Astrocyte (in vitro differentiated cells and primary cell): Measurements from ENCODE around the gene BCAM. TPM values are rescaled to one million over a fixed set of nuclear protein-coding genes. Genes with fewer than 3 reads are reported as not detected.
A peak's percentile ranks its signal among the peaks of the same experiment; 100 is the strongest.
"Not testable (repeated sequence)": the region's sequence is repeated elsewhere in the genome, so short reads cannot be mapped to it uniquely, and the experiment has no call there.

Experiments used
- DNase-seq: peaks from one replicate; pipeline ENCODE4 v3.0.0-alpha.2; 2010; ENCODE audit warnings: low read depth
- FAIRE-seq: peaks from 2 replicates; lab custom pipeline; 2011; peaks lifted over from hg19 to GRCh38; lab: Jason Lieb, UNC
- H2AFZ ChIP-seq: 2 replicates; pipeline ENCODE4 v1.6.0; 2012; ENCODE audit warnings: low read depth, low read length, inconsistent platforms
- H3K27ac ChIP-seq: 2 replicates; pipeline ENCODE4 v1.5.1; 2011; ENCODE audit warnings: low read depth, low read length, inconsistent platforms
- H3K27me3 ChIP-seq: 2 replicates; pipeline ENCODE4 v1.6.0; 2011; ENCODE audit warnings: low read length, inconsistent platforms; ENCODE audit not compliant: insufficient read depth
- H3K36me3 ChIP-seq: 2 replicates; pipeline ENCODE4 v1.5.1; 2011; ENCODE audit warnings: low read length, inconsistent platforms; ENCODE audit not compliant: insufficient read depth
- H3K4me1 ChIP-seq: 2 replicates; pipeline ENCODE4 v1.5.1; 2011; ENCODE audit warnings: low read length, inconsistent platforms; ENCODE audit not compliant: insufficient read depth
- H3K4me2 ChIP-seq: 2 replicates; pipeline ENCODE4 v1.6.0; 2012; ENCODE audit warnings: low read length, inconsistent platforms
- H3K4me3 ChIP-seq: 2 replicates; pipeline ENCODE4 v1.5.1; 2011; ENCODE audit warnings: low read depth, mild to moderate bottlenecking, low read length, inconsistent platforms; ENCODE audit not compliant: insufficient read depth
- H3K79me2 ChIP-seq: 2 replicates; pipeline ENCODE4 v1.6.0; 2012; ENCODE audit warnings: mild to moderate bottlenecking, low read length, inconsistent platforms; ENCODE audit not compliant: insufficient read depth
- H3K9ac ChIP-seq: 2 replicates; pipeline ENCODE4 v1.6.0; 2012; ENCODE audit warnings: mild to moderate bottlenecking, low read length, inconsistent platforms
- H3K9me3 ChIP-seq: 2 replicates; pipeline ENCODE4 v1.5.1; 2012; ENCODE audit warnings: low read depth, mild to moderate bottlenecking, low read length, inconsistent platforms; ENCODE audit not compliant: insufficient read depth
- H4K20me1 ChIP-seq: 2 replicates; pipeline ENCODE4 v1.6.0; 2012; ENCODE audit warnings: low read length, inconsistent platforms; ENCODE audit not compliant: insufficient read depth
- H3K27ac Mint-ChIP-seq: one replicate; pipeline ENCODE4 v1.8.0; 2021; ENCODE audit warnings: mild to moderate bottlenecking, mixed read lengths; ENCODE audit not compliant: unreplicated experiment
- H3K27me3 Mint-ChIP-seq: one replicate; pipeline ENCODE4 v1.8.0; 2021; ENCODE audit warnings: low read depth, mixed read lengths; ENCODE audit not compliant: unreplicated experiment
- H3K36me3 Mint-ChIP-seq: one replicate; pipeline ENCODE4 v1.8.0; 2021; ENCODE audit warnings: low read depth, mixed read lengths; ENCODE audit not compliant: unreplicated experiment
- H3K4me1 Mint-ChIP-seq: one replicate; pipeline ENCODE4 v1.8.0; 2021; ENCODE audit warnings: low read depth, mixed read lengths; ENCODE audit not compliant: unreplicated experiment
- H3K4me3 Mint-ChIP-seq: one replicate; pipeline ENCODE4 v1.8.0; 2021; ENCODE audit warnings: mild to moderate bottlenecking, moderate library complexity, mixed read lengths; ENCODE audit not compliant: unreplicated experiment
- H3K9me3 Mint-ChIP-seq: one replicate; pipeline ENCODE4 v1.8.0; 2021; ENCODE audit warnings: mild to moderate bottlenecking, mixed read lengths; ENCODE audit not compliant: unreplicated experiment
- EZH2 ChIP-seq: IDR thresholded peaks from 2 replicates; pipeline ENCODE4 v1.6.1; 2012; ENCODE audit warnings: mild to moderate bottlenecking, low read length, inconsistent platforms; ENCODE audit not compliant: insufficient read depth
- total RNA-seq: library from RNA; stranded (reverse); gene quantifications from 2 replicates; pipeline ENCODE4 v1.2.1, GENCODE V29; 2021
- TF ChIP-seq, protein P1 (sequence below): IDR thresholded peaks from 2 replicates; pipeline ENCODE4 v1.5.1; 2011; ENCODE audit warnings: low read depth, mild to moderate bottlenecking, inconsistent platforms, low read length, moderate library complexity; ENCODE audit not compliant: insufficient read depth

The BCAM gene
- total RNA-seq, 1 donor from 2014 or later: 14.0 TPM

DNA sequence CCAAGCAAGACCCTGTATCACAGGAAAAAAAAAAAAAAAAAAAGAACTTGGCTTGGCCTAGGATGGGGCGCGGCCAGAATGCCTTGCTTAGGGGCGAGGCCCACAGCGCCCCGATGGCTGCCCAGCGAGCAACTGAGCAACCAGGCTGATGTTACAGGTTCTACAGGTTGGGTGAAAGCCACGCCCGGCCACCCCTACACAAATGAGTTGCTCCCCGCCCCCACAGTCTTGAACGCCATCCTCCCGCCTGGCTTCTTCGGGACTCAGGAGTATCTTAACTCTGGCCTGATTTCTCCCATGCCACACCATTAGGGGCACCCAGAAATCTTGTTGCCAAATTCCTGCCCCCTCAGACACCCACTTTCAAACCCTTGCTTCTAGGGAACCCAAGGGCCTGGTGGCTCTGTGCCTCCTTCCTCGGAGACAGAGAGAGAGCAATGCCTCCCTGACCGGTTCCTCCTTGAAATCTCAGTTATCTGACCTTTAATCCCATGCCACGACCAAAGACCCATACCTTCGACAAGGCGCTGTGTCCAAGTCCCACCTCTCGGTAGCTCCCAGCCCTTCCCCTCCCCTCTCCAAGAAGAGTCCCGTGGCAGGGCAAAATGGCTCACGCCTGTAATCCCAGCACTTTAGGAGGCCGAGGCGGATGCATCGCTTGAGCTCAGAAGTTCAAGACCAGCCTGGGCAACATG is 32.4 kb upstream of the BCAM start:
- Histone ChIP-seq H4K20me1 (no peaks in the 10 kb centered on the region), H2AFZ (no peak overlapping the region), H3K9me3 (no peaks in the 10 kb centered on the region), H3K27me3 (no peaks in the 10 kb centered on the region), H3K9ac (no peak overlapping the region), H3K4me3 (no peak overlapping the region), H3K27ac (no peak overlapping the region), H3K4me2 (no peak overlapping the region), H3K36me3 (no peaks in the 10 kb centered on the region), H3K4me1 (peaks cover 14% of the 10 kb centered on the region), H3K79me2 (no peaks in the 10 kb centered on the region)
- Mint-ChIP-seq H3K4me3 (no peak overlapping the region), H3K9me3 (no peaks in the 10 kb centered on the region), H3K27me3 (no peaks in the 10 kb centered on the region), H3K4me1 (peaks cover 7% of the 10 kb centered on the region), H3K27ac (no peak overlapping the region), H3K36me3 (no peaks in the 10 kb centered on the region)
- DNase-seq (no peak), FAIRE-seq (no peak)
- TF ChIP-seq, protein P1, sequence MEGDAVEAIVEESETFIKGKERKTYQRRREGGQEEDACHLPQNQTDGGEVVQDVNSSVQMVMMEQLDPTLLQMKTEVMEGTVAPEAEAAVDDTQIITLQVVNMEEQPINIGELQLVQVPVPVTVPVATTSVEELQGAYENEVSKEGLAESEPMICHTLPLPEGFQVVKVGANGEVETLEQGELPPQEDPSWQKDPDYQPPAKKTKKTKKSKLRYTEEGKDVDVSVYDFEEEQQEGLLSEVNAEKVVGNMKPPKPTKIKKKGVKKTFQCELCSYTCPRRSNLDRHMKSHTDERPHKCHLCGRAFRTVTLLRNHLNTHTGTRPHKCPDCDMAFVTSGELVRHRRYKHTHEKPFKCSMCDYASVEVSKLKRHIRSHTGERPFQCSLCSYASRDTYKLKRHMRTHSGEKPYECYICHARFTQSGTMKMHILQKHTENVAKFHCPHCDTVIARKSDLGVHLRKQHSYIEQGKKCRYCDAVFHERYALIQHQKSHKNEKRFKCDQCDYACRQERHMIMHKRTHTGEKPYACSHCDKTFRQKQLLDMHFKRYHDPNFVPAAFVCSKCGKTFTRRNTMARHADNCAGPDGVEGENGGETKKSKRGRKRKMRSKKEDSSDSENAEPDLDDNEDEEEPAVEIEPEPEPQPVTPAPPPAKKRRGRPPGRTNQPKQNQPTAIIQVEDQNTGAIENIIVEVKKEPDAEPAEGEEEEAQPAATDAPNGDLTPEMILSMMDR: no peak
- no peak for TF ChIP-seq EZH2

DNA sequence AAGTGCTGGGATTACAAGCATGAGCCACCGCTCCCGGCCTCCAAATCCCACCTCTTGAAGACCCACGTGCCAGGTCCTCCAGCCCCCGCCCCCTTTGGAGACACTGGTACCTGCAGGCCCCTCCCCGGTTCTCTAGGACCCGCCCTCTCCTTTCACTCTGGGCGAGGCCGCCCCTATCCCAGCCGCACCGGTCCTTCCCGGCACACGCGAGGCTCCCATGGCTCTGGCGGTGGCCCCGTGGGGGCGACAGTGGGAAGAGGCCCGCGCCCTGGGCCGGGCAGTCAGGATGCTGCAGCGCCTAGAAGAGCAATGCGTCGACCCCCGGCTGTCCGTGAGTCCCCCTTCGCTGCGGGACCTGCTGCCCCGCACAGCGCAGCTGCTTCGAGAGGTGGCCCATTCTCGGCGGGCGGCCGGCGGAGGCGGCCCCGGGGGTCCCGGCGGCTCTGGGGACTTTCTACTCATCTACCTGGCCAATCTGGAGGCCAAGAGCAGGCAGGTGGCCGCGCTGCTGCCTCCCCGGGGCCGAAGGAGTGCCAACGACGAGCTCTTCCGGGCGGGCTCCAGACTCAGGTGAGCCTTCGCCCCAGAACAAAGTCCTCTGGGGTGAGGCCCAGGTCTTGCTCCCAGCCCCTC is 31.1 kb upstream of the BCAM start, which contains the start of gene CBLC:
Gene CBLC, plus strand, starts transcription at position 176 of the 633 bp plus-strand sequence. Its CDS starts 42 bp downstream, at position 218.
- Histone ChIP-seq H3K4me2 (peak within 1 kb of the TSS; percentile 30), H4K20me1 (no peaks in the 10 kb centered on the region), H3K9ac (no peak within 1 kb of the TSS), H3K36me3 (no peaks in the 10 kb centered on the region), H3K79me2 (no peaks in the 10 kb centered on the region), H2AFZ (peak within 1 kb of the TSS; percentile 41), H3K27ac (no peak within 1 kb of the TSS), H3K27me3 (no peaks in the 10 kb centered on the region), H3K4me1 (peaks cover 14% of the 10 kb centered on the region), H3K9me3 (no peaks in the 10 kb centered on the region), H3K4me3 (no peak within 1 kb of the TSS)
- no peak for TF ChIP-seq EZH2
- TF ChIP-seq, protein P1: no peak
- Mint-ChIP-seq H3K36me3 (no peaks in the 10 kb centered on the region), H3K4me1 (peaks cover 7% of the 10 kb centered on the region), H3K27me3 (peaks cover 2% of the 10 kb centered on the region), H3K4me3 (no peak within 1 kb of the TSS), H3K27ac (no peak within 1 kb of the TSS), H3K9me3 (no peaks in the 10 kb centered on the region)
- FAIRE-seq (no peak), DNase-seq (no peak)

DNA sequence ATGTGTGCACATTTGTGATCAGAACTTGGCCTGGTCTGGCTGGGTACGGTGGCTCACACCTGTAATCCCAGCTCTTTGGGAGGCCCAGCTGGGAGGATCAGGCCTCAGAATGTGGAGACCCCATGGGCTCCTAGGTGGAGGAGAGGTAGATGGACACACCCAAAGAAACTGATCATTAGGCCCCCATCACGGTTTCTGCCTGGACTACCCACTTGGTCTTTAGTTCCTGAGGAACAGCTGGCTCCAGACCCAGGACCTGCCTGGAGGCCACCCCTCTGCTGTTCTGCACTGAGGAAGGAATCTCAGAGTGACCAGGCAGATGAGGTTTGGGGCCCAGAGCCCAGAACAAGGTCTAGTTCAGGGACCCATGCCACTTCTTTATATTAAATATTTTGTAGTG is 29.8 kb upstream of the BCAM start:
- Histone ChIP-seq H3K79me2 (no peaks in the 10 kb centered on the region), H4K20me1 (no peaks in the 10 kb centered on the region), H3K27ac (no peak overlapping the region), H3K9me3 (no peaks in the 10 kb centered on the region), H3K4me1 (peaks cover 8% of the 10 kb centered on the region), H3K4me2 (no peak overlapping the region), H3K9ac (no peak overlapping the region), H3K27me3 (no peaks in the 10 kb centered on the region), H2AFZ (no peak overlapping the region), H3K4me3 (no peak overlapping the region), H3K36me3 (no peaks in the 10 kb centered on the region)
- H3K36me3 Mint-ChIP-seq: no peaks in the 10 kb centered on the region
- peaks cover under 1% of the 10 kb centered on the region for H3K9me3 Mint-ChIP-seq
- H3K4me3 Mint-ChIP-seq: no peak overlapping the region
- no peak overlapping the region for H3K27ac Mint-ChIP-seq
- FAIRE-seq (no peak), DNase-seq (no peak)
- TF ChIP-seq, protein P1: no peak
- TF ChIP-seq EZH2: no peak
- H3K4me1 Mint-ChIP-seq: peaks cover 4% of the 10 kb centered on the region
- peaks cover 3% of the 10 kb centered on the region for H3K27me3 Mint-ChIP-seq

- H3K36me3 ChIP-seq, H3K27me3 ChIP-seq, H3K9me3 Mint-ChIP-seq, H3K27ac ChIP-seq, H3K4me1 ChIP-seq, H2AFZ ChIP-seq, H3K79me2 ChIP-seq, FAIRE-seq, DNase-seq, H4K20me1 ChIP-seq, H3K4me3 Mint-ChIP-seq, H3K9me3 ChIP-seq, H3K27ac Mint-ChIP-seq, H3K9ac ChIP-seq, H3K36me3 Mint-ChIP-seq, H3K4me3 ChIP-seq, H3K27me3 Mint-ChIP-seq, H3K4me1 Mint-ChIP-seq, H3K4me2 ChIP-seq: not testable (repeated sequence)
Observed at GRCh38 chr19:44781694-44782093, 27.2 kb upstream of the BCAM start.
